Dendritic cell treated with granulocyte-macrophage colony-stimulating factor and Interleukin-4, amounts not matched to agents 40 ng/mL and 50 ng/mL, for 4 days (primary cell): ENCODE data around the gene SLC26A6.

Source experiments
- H3K27ac Mint-ChIP-seq: one replicate; pipeline ENCODE4 v1.8.0; 2022; ENCODE audit warnings: mild to moderate bottlenecking, mixed read lengths
- H3K27me3 Mint-ChIP-seq: one replicate; pipeline ENCODE4 v1.8.0; 2022; ENCODE audit warnings: mild to moderate bottlenecking, mixed read lengths
- H3K36me3 Mint-ChIP-seq: one replicate; pipeline ENCODE4 v1.8.0; 2022; ENCODE audit warnings: low read depth, mixed read lengths
- H3K4me1 Mint-ChIP-seq: one replicate; pipeline ENCODE4 v1.8.0; 2022; ENCODE audit warnings: low read depth, mixed read lengths
- H3K4me3 Mint-ChIP-seq: one replicate; pipeline ENCODE4 v1.8.0; 2022; ENCODE audit warnings: mild to moderate bottlenecking, moderate library complexity, mixed read lengths
- H3K9me3 Mint-ChIP-seq: one replicate; pipeline ENCODE4 v1.8.0; 2022; ENCODE audit warnings: mixed read lengths
- intact Hi-C: fragments of 100-400 bp; cut with micrococcal nuclease; formaldehyde crosslinking; loops from one replicate; pipeline ENCODE4 v1.15.0; 2022

SLC26A6 gene

DNA sequence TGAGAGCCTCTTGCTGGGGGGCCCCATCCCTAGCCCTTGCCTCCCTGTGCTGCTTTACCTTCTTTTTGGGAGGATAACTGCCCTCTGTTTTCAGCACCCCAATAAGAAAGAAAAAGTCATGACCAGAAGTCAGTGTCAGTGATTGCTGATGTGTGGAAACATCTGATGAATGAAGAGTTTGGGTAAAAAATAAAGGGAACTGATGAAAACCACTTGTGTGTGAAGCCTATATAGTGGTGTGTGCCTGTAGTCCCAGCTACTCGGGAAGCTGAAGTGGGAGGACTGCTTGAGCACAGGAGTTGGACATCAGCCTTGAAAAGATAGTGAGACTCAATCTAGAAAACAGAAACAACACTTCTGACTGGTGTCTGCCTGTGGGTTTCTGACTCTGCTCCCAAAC is 37.3 kb upstream of the SLC26A6 start:
- H3K4me3 Mint-ChIP-seq, result no peak overlapping the region

DNA sequence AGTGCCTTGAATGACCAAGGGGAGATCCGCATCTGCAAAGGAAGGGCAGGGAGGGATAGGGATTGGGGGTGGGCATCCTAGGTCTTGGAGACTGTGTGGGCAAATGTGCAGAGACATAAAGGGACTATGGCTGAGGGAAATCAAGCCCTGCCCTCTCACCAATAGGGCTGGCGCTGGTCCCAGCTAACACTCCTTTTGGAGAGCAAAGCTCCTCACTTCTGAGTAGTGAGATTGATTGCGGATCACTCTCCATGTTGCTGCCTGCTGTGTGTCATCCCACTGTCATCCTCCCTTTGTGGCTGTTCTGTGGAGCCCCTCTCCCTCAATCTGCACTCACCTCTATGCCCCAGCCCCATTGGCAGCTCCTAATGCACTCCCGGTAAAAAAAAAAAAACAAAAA is 29.7 kb upstream of the SLC26A6 start:
- no peak overlapping the region for H3K27ac Mint-ChIP-seq
- H3K27me3 Mint-ChIP-seq, result peaks cover 37% of the 10 kb centered on the region
- H3K36me3 Mint-ChIP-seq, result peaks cover 20% of the 10 kb centered on the region
- intact Hi-C loops, result no loop called here
- H3K4me3 Mint-ChIP-seq, result no peak overlapping the region
- no peaks in the 10 kb centered on the region for H3K9me3 Mint-ChIP-seq
- H3K4me1 Mint-ChIP-seq, result peaks cover 36% of the 10 kb centered on the region

More for the DNA sequence above, 37.3 kb upstream of the SLC26A6 start:
- H3K4me1 Mint-ChIP-seq, result no peaks in the 10 kb centered on the region
- intact Hi-C loops, result no loop called here
- no peaks in the 10 kb centered on the region for H3K27me3 Mint-ChIP-seq
- no peak overlapping the region for H3K27ac Mint-ChIP-seq
- H3K36me3 Mint-ChIP-seq, result peaks cover 69% of the 10 kb centered on the region
- no peaks in the 10 kb centered on the region for H3K9me3 Mint-ChIP-seq

DNA sequence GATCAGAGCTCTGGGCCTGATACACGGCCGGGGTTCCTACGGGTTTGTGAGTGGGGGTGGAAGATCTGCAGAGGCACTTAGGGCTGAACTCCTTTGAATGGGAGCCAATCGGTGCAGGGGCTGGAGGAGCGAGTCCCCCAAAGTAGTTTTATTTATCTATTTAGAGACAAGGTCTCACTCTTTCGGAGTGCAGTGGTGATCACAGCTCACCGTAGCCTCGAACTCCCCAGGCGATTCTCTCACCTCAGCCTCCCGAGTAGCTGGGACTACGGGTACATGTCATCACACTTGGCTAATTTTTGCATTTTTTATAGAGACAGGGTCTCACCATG is 29.0 kb upstream of the SLC26A6 start:
- peak overlapping the region; percentile 80 for H3K4me3 Mint-ChIP-seq
- peaks cover 43% of the 10 kb centered on the region for H3K27me3 Mint-ChIP-seq
- H3K9me3 Mint-ChIP-seq, result no peaks in the 10 kb centered on the region
- intact Hi-C loops, result no loop called here
- no peak overlapping the region for H3K27ac Mint-ChIP-seq
- H3K36me3 Mint-ChIP-seq, result peaks cover 20% of the 10 kb centered on the region
- peaks cover 36% of the 10 kb centered on the region for H3K4me1 Mint-ChIP-seq

- H3K36me3 Mint-ChIP-seq, result peaks cover 20% of the 10 kb centered on the region
- H3K27ac Mint-ChIP-seq, result peak overlapping the region; percentile 84
- H3K9me3 Mint-ChIP-seq, result no peaks in the 10 kb centered on the region
- intact Hi-C loops, result no loop called here
- peaks cover 36% of the 10 kb centered on the region for H3K4me1 Mint-ChIP-seq
- peak overlapping the region; percentile 80 for H3K4me3 Mint-ChIP-seq
- peaks cover 49% of the 10 kb centered on the region for H3K27me3 Mint-ChIP-seq
These were observed 28.4 kb upstream of the SLC26A6 start for GRCh38 chr3:48663489-48664312.

DNA sequence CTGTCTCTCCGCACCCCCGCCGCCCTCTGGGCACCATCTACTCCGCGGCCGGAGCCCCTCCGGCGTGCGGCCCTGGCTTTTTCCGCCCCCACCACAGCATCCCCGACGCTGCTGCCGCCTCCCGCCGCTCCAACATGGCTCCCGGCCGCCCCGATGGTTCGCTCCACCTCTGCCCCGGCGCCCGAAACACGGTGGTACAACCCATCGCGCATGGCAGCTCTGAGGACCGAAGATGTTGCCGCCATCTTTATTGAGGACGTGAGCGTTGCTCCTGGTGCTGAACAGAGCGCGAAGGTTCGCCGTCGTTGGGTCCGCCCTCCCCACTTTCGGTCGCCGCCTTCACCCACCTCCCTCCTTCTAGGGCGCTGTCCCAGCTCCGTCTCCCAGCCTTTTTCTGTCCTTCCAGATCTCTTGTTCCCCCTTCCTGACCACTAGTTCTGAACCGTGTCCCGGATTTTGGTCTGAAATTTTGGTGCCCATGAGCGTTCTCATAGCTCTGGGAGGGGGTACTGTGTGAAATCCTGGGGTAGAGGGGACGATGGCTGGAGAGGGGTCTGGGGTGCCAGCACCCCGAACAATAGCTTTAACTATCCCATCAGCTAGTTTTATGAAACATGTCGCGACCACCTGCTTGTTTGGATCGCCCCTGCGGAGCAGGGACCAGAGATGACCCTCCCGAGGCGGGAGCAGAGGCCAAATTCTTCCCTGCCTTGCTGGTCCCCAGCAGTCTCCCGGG is 27.7 kb upstream of the SLC26A6 start, which contains the start of gene CELSR3:
Gene CELSR3, minus strand, starts transcription at position 134 of the 736 bp plus-strand sequence. CDS start 252 bp downstream, outside the sequence.
- Mint-ChIP-seq H3K4me3 (peak within 1 kb of the TSS; percentile 80), H3K9me3 (no peaks in the 10 kb centered on the region)

DNA sequence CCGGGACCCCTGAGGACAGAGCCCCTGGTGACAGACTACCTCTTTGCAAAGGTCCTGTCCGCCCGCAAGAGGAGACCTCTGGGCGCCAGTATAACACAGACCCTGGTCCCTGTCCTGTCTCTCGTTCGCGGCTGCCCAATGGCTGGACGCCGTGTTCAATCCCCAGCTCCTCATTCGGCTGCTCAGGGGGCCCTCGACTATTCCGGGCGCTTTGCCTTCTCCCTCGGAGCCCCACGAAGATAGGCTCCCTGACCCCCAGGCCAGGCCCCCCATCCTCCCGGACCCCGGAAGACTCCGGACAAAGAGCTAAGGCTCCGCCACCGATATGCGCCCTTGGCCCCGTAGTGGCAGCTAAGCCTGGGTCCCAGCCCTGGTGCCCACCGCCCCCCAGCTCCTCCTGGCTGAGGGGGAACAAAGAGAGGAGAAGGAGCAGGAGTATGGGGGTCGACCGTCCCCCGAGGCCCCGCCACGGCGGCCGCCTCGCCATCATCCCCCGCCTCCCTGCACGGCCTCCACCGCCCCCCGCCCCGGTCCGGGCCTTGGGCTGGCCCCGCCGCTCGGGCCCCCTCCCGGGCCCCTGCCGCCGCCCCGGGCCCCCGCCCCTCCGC is 27.0 kb upstream of the SLC26A6 start:
- intact Hi-C loops, result no loop called here
- Mint-ChIP-seq H3K9me3 (no peaks in the 10 kb centered on the region), H3K4me3 (no peak overlapping the region)

More for the DNA sequence above, 27.7 kb upstream of the SLC26A6 start, which contains the start of gene CELSR3:
- Mint-ChIP-seq H3K27me3 (peaks cover 53% of the 10 kb centered on the region), H3K36me3 (peaks cover 20% of the 10 kb centered on the region), H3K4me1 (peaks cover 36% of the 10 kb centered on the region), H3K27ac (peak within 1 kb of the TSS; percentile 84)
- intact Hi-C loops, result no loop called here

DNA sequence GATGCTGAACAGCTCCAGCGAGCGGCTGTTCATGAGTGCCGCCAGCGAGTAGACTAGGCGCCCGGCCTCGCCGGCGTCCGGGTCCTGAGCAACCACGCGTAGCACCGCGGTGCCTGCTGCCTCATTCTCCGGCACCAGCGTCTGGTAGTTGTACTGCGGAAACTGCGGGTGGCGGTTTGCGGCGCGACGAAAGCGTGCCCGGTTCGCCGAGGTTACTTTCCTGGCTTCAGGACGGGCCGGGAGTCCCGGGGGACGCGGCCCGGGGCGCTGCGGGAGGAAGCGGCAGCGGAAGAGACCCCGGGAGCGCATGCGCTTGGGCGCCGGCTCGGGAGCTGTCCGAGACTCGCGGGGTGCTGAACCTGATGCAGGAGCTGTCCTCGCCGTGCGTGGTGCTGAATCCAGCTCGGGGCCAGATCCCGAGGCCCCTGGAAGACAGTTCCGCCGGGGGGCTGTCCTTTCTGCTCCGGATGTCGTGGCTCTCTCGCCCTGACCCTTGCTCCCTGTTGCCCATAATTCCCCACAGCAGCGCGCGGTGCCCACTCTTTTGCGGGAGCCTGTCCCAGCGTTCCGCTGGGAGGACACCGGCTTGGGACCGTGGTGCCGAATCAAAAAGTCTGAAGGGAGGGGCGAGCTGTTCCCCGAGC is 26.4 kb upstream of the SLC26A6 start:
- intact Hi-C loops, result no loop called here
- no peak overlapping the region for H3K27ac Mint-ChIP-seq
- H3K4me1 Mint-ChIP-seq, result peaks cover 42% of the 10 kb centered on the region
- peaks cover 66% of the 10 kb centered on the region for H3K27me3 Mint-ChIP-seq
- peak overlapping the region; percentile 48 for H3K4me3 Mint-ChIP-seq
- H3K9me3 Mint-ChIP-seq, result no peaks in the 10 kb centered on the region
- peaks cover 20% of the 10 kb centered on the region for H3K36me3 Mint-ChIP-seq

More for the DNA sequence above, 27.0 kb upstream of the SLC26A6 start:
- peaks cover 20% of the 10 kb centered on the region for H3K36me3 Mint-ChIP-seq
- peaks cover 60% of the 10 kb centered on the region for H3K27me3 Mint-ChIP-seq
- no peak overlapping the region for H3K27ac Mint-ChIP-seq
- H3K4me1 Mint-ChIP-seq, result peaks cover 36% of the 10 kb centered on the region

- peaks cover 67% of the 10 kb centered on the region for H3K27me3 Mint-ChIP-seq
- intact Hi-C loops, result no loop called here
These were observed 25.6 kb upstream of the SLC26A6 start for GRCh38 chr3:48660800-48661400.

DNA sequence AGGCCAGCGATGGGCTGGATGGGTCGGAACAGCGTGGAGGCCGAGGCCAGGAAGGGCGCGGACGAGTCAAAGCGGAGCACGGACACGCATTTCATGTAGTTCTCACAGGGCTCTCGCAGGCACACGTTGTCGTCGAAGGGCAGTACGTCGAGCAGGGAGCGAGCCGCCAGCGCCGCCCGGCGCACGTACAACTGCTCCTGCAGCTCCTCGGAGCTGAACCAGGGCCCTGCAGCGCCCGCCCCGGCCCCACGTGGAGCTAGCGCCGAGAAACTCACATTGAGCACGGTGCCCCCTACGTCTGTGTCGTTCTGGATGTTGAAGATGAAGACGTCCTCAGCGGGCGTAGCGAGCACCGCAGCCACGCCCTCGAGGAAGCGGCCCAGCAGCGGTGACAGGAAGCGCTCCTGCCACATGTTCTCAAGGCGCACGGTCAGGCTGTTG is 21.6 kb upstream of the SLC26A6 start:
- intact Hi-C loops, result loop anchor here (2.0 kb wide), 1 partner anchor 48 kb away; the partner anchor contains the start of gene UQCRC1
- Mint-ChIP-seq H3K4me3 (peak overlapping the region; percentile 69), H3K9me3 (no peaks in the 10 kb centered on the region), H3K27me3 (peaks cover 62% of the 10 kb centered on the region), H3K36me3 (no peaks in the 10 kb centered on the region), H3K4me1 (peaks cover 20% of the 10 kb centered on the region), H3K27ac (peak overlapping the region; percentile 75)

More at GRCh38 chr3:48660800-48661400, 25.6 kb upstream of the SLC26A6 start:
- no peak overlapping the region for H3K4me3 Mint-ChIP-seq
- H3K27ac Mint-ChIP-seq, result no peak overlapping the region
- H3K36me3 Mint-ChIP-seq, result peaks cover 13% of the 10 kb centered on the region
- peaks cover 44% of the 10 kb centered on the region for H3K4me1 Mint-ChIP-seq
- no peaks in the 10 kb centered on the region for H3K9me3 Mint-ChIP-seq

GRCh38 chr3:48656061-48656840 is 21.0 kb upstream of the SLC26A6 start:
- intact Hi-C loops, result loop anchor here (2.0 kb wide), 1 partner anchor 47 kb away; the partner anchor contains the start of gene UQCRC1
- H3K27me3 Mint-ChIP-seq, result peaks cover 56% of the 10 kb centered on the region
- peaks cover 14% of the 10 kb centered on the region for H3K4me1 Mint-ChIP-seq
- H3K9me3 Mint-ChIP-seq, result no peaks in the 10 kb centered on the region
- H3K27ac Mint-ChIP-seq, result peak overlapping the region; percentile 75
- H3K36me3 Mint-ChIP-seq, result no peaks in the 10 kb centered on the region
- H3K4me3 Mint-ChIP-seq, result peak overlapping the region; percentile 69

DNA sequence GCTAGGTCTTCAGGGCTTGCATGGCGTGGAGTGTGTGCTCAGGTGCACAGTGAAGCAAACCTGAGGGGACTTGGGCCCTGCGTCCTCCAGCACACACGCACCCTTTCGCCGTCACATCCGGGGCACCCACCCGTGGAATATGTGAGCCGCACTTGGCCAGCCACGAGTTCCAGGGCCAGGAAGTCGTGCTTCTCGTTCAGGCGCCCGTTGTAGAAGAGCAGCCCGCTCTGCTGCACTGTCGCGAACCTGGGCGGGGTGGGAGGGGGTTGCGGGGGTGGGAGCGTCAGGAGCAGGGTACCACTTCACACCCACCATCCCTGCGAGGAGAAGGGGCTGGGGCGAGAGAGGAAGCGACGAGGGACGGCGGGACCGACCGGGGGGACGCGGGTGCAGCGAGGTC is 20.3 kb upstream of the SLC26A6 start:
- Mint-ChIP-seq H3K4me1 (peaks cover 9% of the 10 kb centered on the region), H3K36me3 (no peaks in the 10 kb centered on the region), H3K27ac (peak overlapping the region; percentile 75), H3K4me3 (peak overlapping the region; percentile 69), H3K9me3 (no peaks in the 10 kb centered on the region), H3K27me3 (peaks cover 49% of the 10 kb centered on the region)
- intact Hi-C loops, result loop anchor here (2.0 kb wide), 1 partner anchor 47 kb away; the partner anchor contains the start of gene UQCRC1

DNA sequence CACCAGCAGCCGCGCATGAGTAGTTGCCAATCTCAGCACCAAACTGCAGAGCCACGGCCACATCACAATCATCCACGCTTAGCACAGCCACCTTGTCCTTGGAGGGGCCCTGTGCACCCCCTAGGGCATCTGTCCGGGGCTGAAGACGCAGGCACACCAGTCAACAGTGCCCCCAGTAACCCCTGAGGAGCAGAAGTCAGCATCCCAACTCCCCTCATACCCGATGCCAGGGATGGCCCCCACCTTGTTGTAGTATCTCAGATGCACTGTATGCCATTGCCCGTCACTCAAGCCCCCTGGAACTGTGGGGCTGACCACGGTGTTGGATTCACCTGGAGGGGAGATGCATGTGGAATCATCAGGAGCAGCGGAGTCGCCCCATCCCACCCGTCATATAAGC is 19.8 kb upstream of the SLC26A6 start:
- no peaks in the 10 kb centered on the region for H3K9me3 Mint-ChIP-seq

More for the DNA sequence above, 19.8 kb upstream of the SLC26A6 start:
- peaks cover 9% of the 10 kb centered on the region for H3K4me1 Mint-ChIP-seq
- H3K27ac Mint-ChIP-seq, result peak overlapping the region; percentile 75
- no peaks in the 10 kb centered on the region for H3K36me3 Mint-ChIP-seq
- H3K27me3 Mint-ChIP-seq, result peaks cover 44% of the 10 kb centered on the region
- intact Hi-C loops, result no loop called here
- peak overlapping the region; percentile 57 for H3K4me3 Mint-ChIP-seq
